Measurements from ENCODE around the gene MYO16.

GRCh38 chr13:108752276-108752675 lies 122.9 kb downstream of the MYO16 start:
- no peak for TF ChIP-seq JUNB (IDR thresholded peaks at IDR 0.05)
- no peak for TF ChIP-seq RCOR1 (IDR thresholded peaks at IDR 0.05; ENCODE audit: low read depth, low read length)
- TF ChIP-seq CTCF (IDR thresholded peaks at IDR 0.05), result no peak
- TF ChIP-seq PBX3 (IDR thresholded peaks at IDR 0.05), result no peak
- no peak for TF ChIP-seq POLR2A (IDR thresholded peaks at IDR 0.05; ENCODE audit: low read length)
- TF ChIP-seq ESRRA (IDR thresholded peaks at IDR 0.05; ENCODE audit: borderline replicate concordance, low read length), result no peak
- no peak for TF ChIP-seq CHD4 (IDR thresholded peaks at IDR 0.05; ENCODE audit: borderline replicate concordance)
